BE2C (cell line): ENCODE results near the gene ELAVL1.

Experiments used
- DNase-seq: peaks from one replicate; pipeline ENCODE4 v3.0.0-alpha.2; 2020
- H3K27me3 ChIP-seq: fragments of 250-450 bp; sonication (Bioruptor Pico); 2 replicates; pipeline ENCODE4 v1.5.1; 2020; ENCODE audit warnings: mild to moderate bottlenecking
- H3K36me3 ChIP-seq: fragments of 250-450 bp; sonication (Bioruptor Pico); 2 replicates; pipeline ENCODE4 v1.5.1; 2020; ENCODE audit warnings: mild to moderate bottlenecking
- H3K4me1 ChIP-seq: fragments of 250-450 bp; sonication (Bioruptor Pico); 2 replicates; pipeline ENCODE4 v1.5.1; 2020
- H3K4me3 ChIP-seq: 2 replicates; pipeline ENCODE4 v1.5.1; 2011; ENCODE audit warnings: low read depth, low read length
- H3K9me3 ChIP-seq: fragments of 250-450 bp; sonication (Bioruptor Pico); 2 replicates; pipeline ENCODE4 v1.5.1; 2020
- CTCF ChIP-seq: IDR thresholded peaks from 2 replicates; pipeline ENCODE4 v1.5.1; 2012; ENCODE audit warnings: mild to moderate bottlenecking, low read depth, low read length

Gene ELAVL1

GRCh38 chr19:7955696-7956095, 49.7 kb downstream of the ELAVL1 start:
- Histone ChIP-seq H3K4me3 (no peak overlapping the region), H3K4me1 (no peaks in the 10 kb centered on the region), H3K27me3 (no peaks in the 10 kb centered on the region), H3K36me3 (peaks cover 8% of the 10 kb centered on the region), H3K9me3 (no peaks in the 10 kb centered on the region)
- TF ChIP-seq CTCF, result no peak
- DNase-seq, result no peak

GRCh38 chr19:7953576-7953975, 51.9 kb downstream of the ELAVL1 start:
- Histone ChIP-seq H3K4me3 (no peak overlapping the region), H3K36me3 (peaks cover 8% of the 10 kb centered on the region), H3K9me3 (no peaks in the 10 kb centered on the region), H3K27me3 (no peaks in the 10 kb centered on the region), H3K4me1 (no peaks in the 10 kb centered on the region)
- TF ChIP-seq CTCF, result no peak
- no peak for DNase-seq

- H3K4me1 ChIP-seq, result no peaks in the 10 kb centered on the region
- DNase-seq, result no peak
- no peaks in the 10 kb centered on the region for H3K9me3 ChIP-seq
- no peak overlapping the region for H3K4me3 ChIP-seq
- H3K27me3 ChIP-seq, result no peaks in the 10 kb centered on the region
- H3K36me3 ChIP-seq, result 0 out of 2 replicates have a peak, but pooled peaks cover 3% of the 10 kb centered on the region
- no peak for TF ChIP-seq CTCF
Measured at GRCh38 chr19:7953060-7953459, 52.4 kb downstream of the ELAVL1 start.

GRCh38 chr19:7947939-7948338, 57.5 kb downstream of the ELAVL1 start:
- no peak for DNase-seq
- no peaks in the 10 kb centered on the region for H3K27me3 ChIP-seq
- no peak overlapping the region for H3K4me3 ChIP-seq
- H3K36me3 ChIP-seq, result no peaks in the 10 kb centered on the region
- no peaks in the 10 kb centered on the region for H3K4me1 ChIP-seq
- H3K9me3 ChIP-seq, result no peaks in the 10 kb centered on the region
- TF ChIP-seq CTCF, result no peak

- Histone ChIP-seq H3K4me3 (peak overlapping the region; percentile 90), H3K4me1 (no peaks in the 10 kb centered on the region), H3K36me3 (peaks cover 17% of the 10 kb centered on the region), H3K27me3 (no peaks in the 10 kb centered on the region), H3K9me3 (no peaks in the 10 kb centered on the region)
- TF ChIP-seq CTCF, result peak; percentile 84
- DNase-seq, result peak; percentile 94
Measured at GRCh38 chr19:7944177-7944761, 61.2 kb downstream of the ELAVL1 start.

GRCh38 chr19:7943444-7944176, 61.8 kb downstream of the ELAVL1 start, which contains the start of gene TIMM44:
Gene TIMM44 (minus strand): TSS chr19:7943666. CDS start chr19:7943651, 15 bp downstream.
- Histone ChIP-seq H3K4me3 (peak within 1 kb of the TSS; percentile 90), H3K9me3 (no peaks in the 10 kb centered on the region), H3K36me3 (peaks cover 24% of the 10 kb centered on the region), H3K27me3 (no peaks in the 10 kb centered on the region), H3K4me1 (no peaks in the 10 kb centered on the region)
- no peak for TF ChIP-seq CTCF
- DNase-seq, result peak; percentile 99
